Epithelial cell of proximal tubule (primary cell): ENCODE measurements around the gene MKNK1. TPM values are rescaled to one million over a fixed set of nuclear protein-coding genes. Genes with fewer than 3 reads are reported as not detected.

Source experiments
- DNase-seq: peaks from one replicate; pipeline ENCODE4 v3.0.0-alpha.2; 2011; ENCODE audit warnings: low read depth
- H3K4me3 ChIP-seq: 2 replicates; pipeline ENCODE4 v1.5.1; 2011; ENCODE audit warnings: low read depth, mild to moderate bottlenecking, low read length
- CTCF ChIP-seq: conservative IDR thresholded peaks from 2 replicates; pipeline ENCODE4 v1.5.1; 2012; ENCODE audit warnings: low read depth, mild to moderate bottlenecking, low read length
- total RNA-seq: library from RNA; depleted of rRNA; stranded (reverse); fragments of >200 nt; gene quantifications from 2 replicates; pipeline ENCODE4 v1.2.3, GENCODE V29; 2015

The MKNK1 gene
- total RNA-seq, 1 donor from 2014 or later, result 19.2 TPM

DNA sequence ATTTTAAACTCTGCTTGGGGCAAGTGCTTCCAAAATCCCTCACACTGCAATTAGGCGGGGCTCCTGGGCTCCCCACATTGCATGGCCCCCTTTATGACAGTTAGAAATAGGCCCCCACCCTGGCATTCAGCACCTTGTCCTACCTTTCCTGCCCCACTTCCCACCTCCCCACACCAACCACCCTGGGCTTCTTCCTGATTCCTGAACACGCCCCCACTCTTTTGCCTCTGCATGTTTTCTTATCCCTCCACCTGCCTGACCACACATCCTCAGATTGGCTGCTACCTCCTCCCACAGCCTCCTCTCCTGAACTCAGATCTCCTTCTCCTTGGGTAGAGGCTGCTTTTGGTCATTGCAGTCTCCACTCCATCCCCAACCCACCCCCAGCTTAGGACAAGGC, 11.0 kb upstream of the MKNK1 start:
- TF ChIP-seq CTCF, result no peak
- no peak for DNase-seq
- no peak overlapping the region for H3K4me3 ChIP-seq

DNA sequence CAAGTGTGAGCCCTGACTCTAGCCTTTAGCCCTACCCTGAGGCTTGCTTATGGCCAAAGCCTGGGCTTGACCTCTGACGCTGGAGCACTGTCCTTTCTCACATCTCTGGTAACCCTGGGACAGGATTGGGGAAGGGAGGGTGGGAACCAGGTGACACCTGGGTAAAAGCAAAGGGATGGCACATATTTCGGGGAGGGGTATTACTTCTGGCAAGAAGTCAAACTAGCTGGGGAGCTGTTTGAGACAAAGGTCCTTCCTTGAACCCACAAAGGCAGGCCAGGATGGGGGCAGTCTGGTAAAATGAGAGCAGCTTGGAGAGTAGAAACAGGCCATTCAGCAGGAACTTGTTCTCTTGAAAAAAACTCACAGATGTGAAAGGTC, 10.5 kb upstream of the MKNK1 start:
- no peak for DNase-seq

DNA sequence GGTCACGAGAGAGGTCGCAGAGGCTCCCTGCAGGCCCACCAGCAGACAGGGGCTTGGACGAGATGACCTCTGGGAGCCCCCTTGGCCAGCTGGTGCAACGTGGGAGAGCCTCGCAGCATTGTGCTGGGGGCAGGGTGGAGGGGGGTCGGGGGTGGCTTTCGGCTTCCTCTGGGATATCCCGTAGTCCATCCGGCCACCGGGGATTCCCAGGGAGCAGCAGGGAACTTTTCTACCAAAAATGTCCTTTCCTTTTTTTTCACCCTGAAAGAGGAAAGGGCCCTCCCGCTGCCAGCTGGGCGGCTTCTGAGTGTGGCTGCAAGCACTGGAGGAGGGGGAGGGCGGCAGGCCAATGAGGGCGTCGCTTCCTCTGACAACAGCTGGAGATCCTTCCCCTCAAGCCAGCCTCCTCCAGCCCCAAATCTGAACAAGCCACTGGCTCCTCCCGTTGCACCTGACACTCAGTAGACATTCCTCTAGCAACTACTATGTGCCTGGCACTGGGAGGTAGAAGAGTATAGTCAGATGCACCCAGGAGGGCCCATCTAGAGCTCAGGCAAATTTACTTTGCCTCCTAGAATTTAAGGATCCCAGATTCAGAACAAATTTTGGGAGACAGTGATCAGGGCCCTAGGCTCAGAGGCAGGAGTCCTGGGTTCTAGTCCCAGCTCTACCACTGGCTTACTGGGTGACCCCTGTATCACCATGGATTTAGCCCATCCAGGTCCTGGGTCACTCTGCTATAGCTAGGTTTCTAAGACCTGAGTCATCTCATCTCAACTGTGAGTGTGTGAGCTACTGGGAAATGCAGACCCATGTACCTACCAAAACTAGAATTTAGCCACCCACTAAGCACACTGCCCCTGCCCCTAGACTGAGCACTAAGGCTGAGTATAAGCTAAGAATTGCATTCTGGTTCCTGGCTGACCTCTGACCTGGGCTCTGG, 9.9 kb upstream of the MKNK1 start:
- no peak overlapping the region for H3K4me3 ChIP-seq
- DNase-seq, result no peak
- TF ChIP-seq CTCF, result no peak

More for the DNA sequence above, 10.5 kb upstream of the MKNK1 start:
- TF ChIP-seq CTCF, result no peak
- no peak overlapping the region for H3K4me3 ChIP-seq

DNA sequence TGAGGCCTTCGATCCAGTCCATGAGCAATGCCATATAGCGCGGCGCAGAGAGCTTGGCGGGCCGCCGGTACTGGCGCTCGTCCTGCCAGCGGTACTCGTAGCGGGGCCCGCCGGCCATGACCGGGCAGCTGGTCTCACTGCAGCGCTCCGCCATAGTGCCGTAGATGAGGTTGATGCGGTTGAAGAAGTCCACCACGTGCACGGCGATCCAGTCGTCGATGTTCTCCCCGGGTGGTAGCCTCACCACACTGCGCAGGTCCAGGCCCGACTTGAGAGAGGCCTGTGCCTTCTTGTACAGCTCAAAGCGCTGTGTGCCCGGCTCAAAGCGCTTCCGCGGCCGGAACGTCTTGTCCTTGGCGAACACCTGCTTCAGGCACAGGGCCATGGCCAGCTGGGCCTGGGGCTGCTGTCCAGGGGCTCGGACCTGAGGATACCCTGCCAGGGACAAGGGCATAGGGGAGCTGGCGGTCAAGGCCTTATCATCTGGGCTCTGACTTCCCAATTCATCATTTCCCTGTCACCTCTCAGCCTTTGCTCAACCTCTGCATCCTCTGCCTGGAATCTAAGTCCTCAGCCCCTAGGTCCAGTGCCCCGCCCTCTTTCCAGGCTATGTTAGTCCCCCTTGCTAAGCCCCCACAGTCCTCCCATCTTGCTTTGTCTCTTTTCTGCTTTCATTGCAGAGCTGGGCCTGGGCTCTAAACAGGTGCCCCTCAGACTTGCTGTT, 9.0 kb upstream of the MKNK1 start:
- DNase-seq, result no peak
- TF ChIP-seq CTCF, result no peak
- H3K4me3 ChIP-seq, result no peak overlapping the region

DNA sequence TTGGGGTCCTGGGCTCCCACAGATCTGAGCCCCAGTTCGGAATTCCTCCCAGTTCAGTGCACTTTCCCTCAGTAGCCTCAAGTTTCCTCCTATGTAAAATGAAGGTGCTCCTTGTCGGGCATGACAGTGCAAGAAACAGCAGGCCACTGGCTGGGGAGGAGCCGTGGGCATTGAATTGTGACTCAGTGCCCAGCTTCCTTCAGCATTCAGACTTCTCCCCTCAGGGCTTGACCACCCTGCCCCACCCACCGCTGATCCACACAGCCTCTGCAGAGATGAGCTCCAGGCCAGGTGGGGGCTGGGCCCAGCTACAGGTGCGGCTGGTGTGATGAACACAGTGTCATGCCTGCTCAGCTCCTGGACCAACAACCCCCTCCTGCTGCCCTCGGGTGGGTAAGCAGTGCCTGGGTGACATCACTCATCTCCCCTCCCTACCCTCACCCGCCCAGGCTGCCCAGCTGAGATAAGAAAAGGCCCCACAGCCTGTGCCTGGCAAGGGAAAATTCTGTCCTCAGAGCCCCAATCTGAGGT, 7.7 kb upstream of the MKNK1 start:
- no peak overlapping the region for H3K4me3 ChIP-seq
- DNase-seq, result no peak

More for the DNA sequence above, 7.7 kb upstream of the MKNK1 start:
- TF ChIP-seq CTCF, result no peak
